Upper lobe of left lung (tissue), 6 donors: ENCODE results near the gene ATF3. TPM values are rescaled to one million over a fixed set of nuclear protein-coding genes. Genes with fewer than 3 reads are reported as not detected.

ENCODE experiments used
- ATAC-seq, 2 donors: fragments of 200-7000 bp; cut with Tn5 transposase; one replicate each; pipeline ENCODE4 v1.9.1; 2022; ENCODE audit warnings: mild to moderate bottlenecking in 2 of 2, moderate library complexity in 2 of 2; ENCODE audit not compliant: low FRiP score in 2 of 2
- DNase-seq, 2 donors: peaks; one replicate each; pipeline ENCODE4 v3.0.0-alpha.2; 2019 to 2020
- H3K27ac ChIP-seq, 4 donors: fragments of 200-600 bp; sonication (generic); one replicate each; pipeline ENCODE4 v1.5.1; 2016 to 2019
- H3K27me3 ChIP-seq, 4 donors: fragments of 200-600 bp; sonication (generic); one replicate each; pipeline ENCODE4 v1.5.1; 2017 to 2019
- H3K36me3 ChIP-seq, 4 donors: fragments of 200-600 bp; sonication (generic); one replicate each; pipeline ENCODE4 v1.5.1; 2016 to 2019
- H3K4me1 ChIP-seq, 4 donors: fragments of 200-600 bp; sonication (generic); one replicate each; pipeline ENCODE4 v1.5.1; 2018 to 2019
- H3K4me3 ChIP-seq, 4 donors: fragments of 200-600 bp; sonication (generic); one replicate each; pipeline ENCODE4 v1.5.1; 2017 to 2019; ENCODE audit warnings: mild to moderate bottlenecking in 2 of 4, moderate library complexity in 1 of 4
- H3K9me3 ChIP-seq, 4 donors: fragments of 200-600 bp; sonication (generic); one replicate each; pipeline ENCODE4 v1.5.1; 2018 to 2019
- CTCF ChIP-seq, 6 experiments: fragments of 450-650 bp in 4 of 6; fragments of 200-600 bp in 2 of 6; sonication (generic) in 2 of 6; IDR thresholded peaks; one replicate each; pipeline ENCODE4 v1.5.1; 2016 to 2019; ENCODE audit warnings: antibody characterized with exemption in 6 of 6
- EP300 ChIP-seq, 4 donors: sonication (generic); formaldehyde crosslinking; IDR thresholded peaks; one replicate each; pipeline ENCODE4 v1.5.1; 2017; ENCODE audit warnings: antibody characterized with exemption in 4 of 4, control low read depth in 2 of 4
- POLR2A ChIP-seq, 4 donors: fragments of 450-650 bp; IDR thresholded peaks; one replicate each; pipeline ENCODE4 v1.5.1; 2016 to 2017; ENCODE audit warnings: antibody characterized with exemption in 4 of 4, mild to moderate bottlenecking in 2 of 4
- POLR2AphosphoS5 ChIP-seq, 2 donors: sonication (generic); formaldehyde crosslinking; IDR thresholded peaks; one replicate each; pipeline ENCODE4 v1.5.1; 2017; ENCODE audit warnings: antibody characterized with exemption in 2 of 2
- WGBS, 2 donors: methylation state at CpG; one replicate each; pipeline ENCODE4 v1.1.5; 2017 to 2018; 5-methylcytosine and 5-hydroxymethylcytosine counted together
- total RNA-seq, 6 donors: library from RNA; depleted of rRNA in 4 of 6; stranded (reverse); fragments of >200 nt in 4 of 6; gene quantifications; one replicate each; pipeline versions ENCODE4 v1.1.0 to v1.2.1, GENCODE V29; 2016 to 2021
- donor health status: DM: no; HTN: no; CAD: no; lungs with moderate emphysema.
- donor health status: DM: no; HTN: yes; CAD: no; lungs with severe emphysema.

Gene ATF3
- total RNA-seq, 6 donors from 2014 or later = 7.3 to 69.3 (median 21.2) TPM

GRCh38 chr1:212622906-212623305 lies 14.3 kb downstream of the ATF3 start:
- no peak for ATAC-seq
- H3K9me3 ChIP-seq = no peaks in the 10 kb centered on the region
- 47 to 72% methylated on average over 4 of the region's 4 CpGs for WGBS, 2 donors

GRCh38 chr1:212623603-212624002 lies 15.0 kb downstream of the ATF3 start:
- ATAC-seq (no peak), DNase-seq (no peak)
- 72 to 81% methylated on average over 2 of the region's 2 CpGs for WGBS, 2 donors
- peaks cover 4 to 25% (median 18%) of the 10 kb centered on the region in 4 donors for H3K36me3 ChIP-seq
- H3K27me3 ChIP-seq = no peaks in the 10 kb centered on the region
- no peak overlapping the region for H3K27ac ChIP-seq
- H3K9me3 ChIP-seq = no peaks in the 10 kb centered on the region
- H3K4me1 ChIP-seq = peaks cover 0 to 9% (median 2%) of the 10 kb centered on the region in 4 donors
- TF ChIP-seq POLR2AphosphoS5 (IDR thresholded peaks at IDR 0.05) = no peak
- no peak for TF ChIP-seq POLR2A (IDR thresholded peaks at IDR 0.05)
- no peak for TF ChIP-seq CTCF (IDR thresholded peaks at IDR 0.05)
- no peak for TF ChIP-seq EP300 (IDR thresholded peaks at IDR 0.05)
- no peak overlapping the region for H3K4me3 ChIP-seq

More at GRCh38 chr1:212622906-212623305, 14.3 kb downstream of the ATF3 start:
- H3K27me3 ChIP-seq = no peaks in the 10 kb centered on the region
- H3K27ac ChIP-seq = no peak overlapping the region
- TF ChIP-seq POLR2A (IDR thresholded peaks at IDR 0.05) (no peak), POLR2AphosphoS5 (IDR thresholded peaks at IDR 0.05) (no peak), EP300 (IDR thresholded peaks at IDR 0.05) (no peak), CTCF (IDR thresholded peaks at IDR 0.05) (no peak)
- no peak for DNase-seq
- H3K36me3 ChIP-seq = peaks cover 6 to 32% (median 25%) of the 10 kb centered on the region in 4 donors
- H3K4me1 ChIP-seq = peaks cover 0 to 9% (median 0%) of the 10 kb centered on the region in 4 donors
- H3K4me3 ChIP-seq = no peak overlapping the region

DNA sequence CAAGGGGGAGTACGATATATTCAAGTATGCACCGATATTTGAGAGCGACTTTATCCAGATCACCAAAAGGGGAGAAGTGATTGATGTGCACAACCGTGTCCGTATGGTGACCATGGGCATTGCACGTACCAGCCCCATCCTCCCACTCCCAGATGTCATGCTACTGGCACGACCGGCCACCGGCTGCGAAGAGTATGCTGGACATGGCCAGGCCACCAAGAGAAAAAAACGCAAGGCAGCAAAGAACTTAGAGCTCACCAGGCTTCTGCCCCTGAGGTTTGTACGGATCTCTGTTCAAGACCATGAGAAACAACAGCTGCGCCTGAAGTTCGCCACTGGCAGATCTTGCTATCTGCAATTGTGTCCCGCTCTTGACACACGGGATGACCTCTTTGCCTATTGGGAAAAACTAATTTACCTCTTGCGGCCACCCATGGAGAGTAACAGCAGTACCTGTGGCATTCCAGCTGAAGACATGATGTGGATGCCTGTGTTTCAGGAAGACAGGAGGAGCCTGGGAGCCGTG lies 16.5 kb downstream of the ATF3 start:
- WGBS, 2 donors = 95 to 97% methylated on average over 18 of the region's 18 CpGs
- Histone ChIP-seq H3K27me3 (no peaks in the 10 kb centered on the region), H3K4me3 (no peak overlapping the region), H3K27ac (no peak overlapping the region), H3K9me3 (no peaks in the 10 kb centered on the region), H3K4me1 (peaks cover 3 to 14% (median 13%) of the 10 kb centered on the region in 4 donors), H3K36me3 (peaks cover 0 to 10% (median 4%) of the 10 kb centered on the region in 4 donors)
- DNase-seq (peak in 1 of 2 donors; percentile 51), ATAC-seq (no peak)
- no peak for TF ChIP-seq POLR2AphosphoS5 (IDR thresholded peaks at IDR 0.05)
- TF ChIP-seq POLR2A (IDR thresholded peaks at IDR 0.05) = no peak
- TF ChIP-seq CTCF (IDR thresholded peaks at IDR 0.05) = no peak
- TF ChIP-seq EP300 (IDR thresholded peaks at IDR 0.05) = no peak

GRCh38 chr1:212625781-212626450 lies 17.4 kb downstream of the ATF3 start:
- H3K36me3 ChIP-seq = peaks cover 0 to 2% (median 0%) of the 10 kb centered on the region in 4 donors
- DNase-seq (peak in 1 of 2 donors; percentile 60), ATAC-seq (no peak)
- H3K9me3 ChIP-seq = no peaks in the 10 kb centered on the region
- peaks cover 3 to 17% (median 13%) of the 10 kb centered on the region in 4 donors for H3K4me1 ChIP-seq
- 94 to 95% methylated on average over 17 to 19 of the region's 19 CpGs for WGBS, 2 donors
- H3K27ac ChIP-seq = no peak overlapping the region
- TF ChIP-seq POLR2A (IDR thresholded peaks at IDR 0.05) = no peak
- no peak for TF ChIP-seq CTCF (IDR thresholded peaks at IDR 0.05)
- no peak for TF ChIP-seq EP300 (IDR thresholded peaks at IDR 0.05)
- H3K4me3 ChIP-seq = no peak overlapping the region
- no peaks in the 10 kb centered on the region for H3K27me3 ChIP-seq
